ENCODE results near the gene BAK1.
"Not testable (repeated sequence)": the region's sequence is repeated elsewhere in the genome, so short reads cannot be mapped to it uniquely, and the experiment has no call there.

Gene BAK1

DNA sequence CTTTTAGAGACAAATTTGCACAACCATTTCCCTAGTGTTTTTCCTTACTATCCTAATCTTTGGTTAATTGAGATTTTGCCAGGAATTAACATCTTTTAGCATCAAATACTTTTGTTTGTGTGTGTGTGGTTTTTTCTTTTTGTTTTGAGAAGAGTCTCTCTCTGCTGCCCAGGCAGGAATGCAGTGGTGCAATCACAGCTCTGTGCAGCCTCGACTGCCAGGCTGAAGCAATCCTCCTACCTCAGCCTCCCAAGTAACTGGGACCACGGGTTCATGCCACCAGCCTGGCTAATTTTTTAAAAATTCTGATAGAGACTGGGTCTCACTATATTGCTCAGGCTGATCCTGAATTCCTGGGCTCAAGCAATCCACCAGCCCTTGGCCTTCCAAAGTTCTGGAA lies 28.5 kb downstream of the BAK1 start:
- DNase-seq (ENCODE audit: low read depth) = no peak

DNA sequence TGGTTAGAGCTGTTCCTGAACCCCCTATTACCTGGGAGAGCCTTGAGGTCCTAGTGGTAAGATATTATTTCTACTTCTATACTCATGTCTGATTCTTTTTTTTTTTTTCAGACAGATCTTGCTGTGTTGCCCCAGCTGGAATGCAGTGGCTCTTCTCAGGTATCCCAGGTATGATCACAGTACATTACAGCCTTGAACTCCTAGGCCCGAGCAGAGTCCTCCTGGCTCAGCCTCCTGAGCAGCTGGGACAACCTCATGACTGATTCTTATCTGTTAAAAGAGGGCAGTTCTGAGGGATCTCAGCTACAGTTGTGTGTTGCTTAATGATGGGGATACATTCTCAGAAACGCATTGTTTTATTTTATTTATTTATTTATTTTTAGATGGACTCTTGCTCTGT lies 30.2 kb downstream of the BAK1 start:
- no peak for DNase-seq (ENCODE audit: low read depth)

DNA sequence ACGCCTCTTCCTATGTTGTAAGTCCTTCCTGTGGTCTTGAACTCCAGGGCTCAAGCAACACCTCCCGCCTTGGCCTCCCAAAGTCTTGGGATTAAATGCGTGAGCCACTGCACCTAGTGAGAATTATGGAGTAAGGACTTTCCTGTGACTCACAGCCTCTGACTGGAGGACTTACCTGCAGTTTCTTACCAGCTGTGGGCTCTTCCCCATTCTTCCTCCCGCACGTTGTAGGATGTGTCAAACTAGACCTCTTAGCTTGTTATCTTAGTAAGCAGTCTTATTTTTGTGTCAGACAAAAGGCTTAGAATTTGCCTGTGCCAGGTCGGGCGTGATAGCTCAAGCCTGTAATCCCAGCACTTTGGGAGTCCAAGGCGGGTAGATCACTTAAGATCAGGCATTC lies 30.9 kb downstream of the BAK1 start:
- DNase-seq (ENCODE audit: low read depth) = no peak

DNA sequence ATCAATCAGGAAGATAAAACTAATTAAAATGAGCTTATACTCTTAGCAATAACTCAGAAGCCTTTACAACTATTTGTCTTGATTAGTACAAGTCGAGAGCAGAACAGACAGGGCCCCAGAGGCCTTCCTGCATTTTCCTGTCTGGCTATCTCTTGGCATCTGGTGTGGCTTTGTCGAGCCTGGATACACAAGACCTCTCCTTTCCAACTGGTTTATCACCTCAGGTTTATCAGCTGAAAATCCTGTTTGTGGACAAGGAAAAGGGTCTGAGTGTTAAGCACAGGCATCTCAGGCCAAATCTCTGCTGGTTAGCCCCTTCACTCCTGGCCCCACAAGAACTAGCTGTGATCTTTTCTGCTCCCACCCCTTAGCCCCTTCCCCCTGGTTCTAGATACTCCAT lies 32.6 kb downstream of the BAK1 start:
- DNase-seq (ENCODE audit: low read depth) = no peak

DNA sequence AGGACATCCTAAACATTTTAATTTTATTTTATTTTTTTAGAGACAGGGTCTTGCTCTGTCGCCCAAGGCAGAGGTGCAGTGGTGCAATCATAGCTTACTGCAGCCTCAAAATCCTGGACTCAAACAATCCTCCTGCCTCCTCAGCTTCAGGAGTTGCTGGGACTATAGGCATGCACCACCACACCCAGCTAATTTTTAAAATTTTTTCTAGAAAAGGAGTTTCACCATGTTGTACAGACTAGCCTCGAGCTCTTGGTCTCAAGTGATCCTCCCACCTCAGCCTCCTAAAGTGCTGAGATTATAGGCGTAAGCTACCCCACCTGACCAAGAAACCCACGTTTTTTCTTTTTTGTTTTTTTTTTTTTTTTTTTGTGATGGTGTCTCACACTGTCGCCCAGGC lies 33.3 kb downstream of the BAK1 start:
- no peak for DNase-seq (ENCODE audit: low read depth)

DNA sequence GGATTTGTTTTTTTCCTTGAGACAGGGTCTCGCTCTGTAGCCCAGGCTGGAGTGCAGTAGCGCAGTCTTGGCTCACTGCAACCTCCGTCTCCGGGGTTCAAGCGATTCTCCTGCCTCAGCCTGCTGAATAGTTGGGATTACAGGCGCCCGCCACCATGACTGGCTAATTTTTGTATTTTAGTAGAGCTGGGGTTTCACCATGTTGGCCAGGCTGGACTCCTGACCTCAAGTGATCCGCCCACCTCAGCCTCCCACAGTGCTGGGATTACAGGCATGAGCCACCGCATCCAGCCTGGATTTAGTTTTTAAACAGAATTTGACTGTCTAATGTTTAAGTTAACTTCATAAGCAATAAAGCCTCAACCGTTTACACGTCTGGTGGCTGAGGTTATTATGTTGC lies 34.8 kb downstream of the BAK1 start:
- not testable (repeated sequence) for DNase-seq (ENCODE audit: low read depth)

DNA sequence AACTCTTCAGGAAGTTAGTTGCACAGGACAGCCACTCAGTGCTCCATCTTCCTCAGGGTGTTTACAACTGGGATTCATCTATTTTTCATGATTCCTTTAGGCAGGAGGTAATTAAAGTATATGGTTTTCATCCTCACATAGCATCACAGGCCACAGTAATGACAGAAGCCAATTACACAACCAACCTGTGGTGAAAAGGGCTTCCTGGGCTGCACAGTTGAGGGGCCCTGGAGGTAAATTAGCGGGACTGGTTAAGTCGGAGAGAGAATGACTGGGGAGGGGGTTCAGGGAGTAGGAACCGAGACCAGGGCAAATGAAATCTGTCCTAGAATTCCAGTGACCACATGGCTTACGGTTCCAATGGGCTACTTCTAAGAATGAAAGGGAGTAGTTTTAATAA lies 37.0 kb downstream of the BAK1 start:
- DNase-seq (ENCODE audit: low read depth) = no peak

DNA sequence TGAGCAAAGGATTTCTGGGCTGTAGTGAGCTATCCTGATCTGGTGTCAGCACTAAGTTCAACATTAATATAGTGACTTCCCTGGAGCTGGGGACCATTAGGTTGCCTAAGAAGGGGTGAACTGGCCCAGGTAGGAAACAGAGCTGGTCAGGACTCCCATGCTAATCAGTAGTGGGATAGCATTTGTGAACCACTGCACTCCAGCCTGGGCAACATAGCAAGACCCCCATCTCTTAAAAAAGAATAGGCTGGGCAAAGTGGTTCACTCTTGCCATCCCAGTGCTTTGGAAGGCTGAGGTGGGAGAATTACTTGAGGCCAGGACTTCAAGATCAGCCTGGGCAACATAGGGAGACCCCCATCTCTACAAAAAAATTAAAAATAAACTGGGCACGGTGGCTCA lies 39.3 kb downstream of the BAK1 start:
- no peak for DNase-seq (ENCODE audit: low read depth)

DNA sequence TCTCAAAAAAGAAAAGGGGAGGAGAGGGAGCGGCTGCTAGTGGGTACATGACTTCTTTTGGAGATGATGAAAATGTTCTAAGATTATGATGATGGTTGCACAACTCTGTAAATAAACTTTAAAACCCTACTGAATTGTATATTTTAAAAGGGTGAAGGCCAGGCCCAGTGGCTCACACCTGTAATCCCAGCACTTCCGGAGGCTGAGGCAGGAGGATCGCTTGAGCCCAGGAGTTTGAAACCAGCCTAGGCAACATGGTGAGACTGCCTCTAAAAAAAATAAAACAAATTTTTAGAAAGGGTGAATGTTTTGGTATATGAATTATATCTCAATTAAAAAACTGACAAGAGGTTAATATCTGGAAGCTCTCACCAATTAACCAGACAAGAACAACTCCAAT lies 45.4 kb downstream of the BAK1 start:
- DNase-seq (ENCODE audit: low read depth) = no peak

DNA sequence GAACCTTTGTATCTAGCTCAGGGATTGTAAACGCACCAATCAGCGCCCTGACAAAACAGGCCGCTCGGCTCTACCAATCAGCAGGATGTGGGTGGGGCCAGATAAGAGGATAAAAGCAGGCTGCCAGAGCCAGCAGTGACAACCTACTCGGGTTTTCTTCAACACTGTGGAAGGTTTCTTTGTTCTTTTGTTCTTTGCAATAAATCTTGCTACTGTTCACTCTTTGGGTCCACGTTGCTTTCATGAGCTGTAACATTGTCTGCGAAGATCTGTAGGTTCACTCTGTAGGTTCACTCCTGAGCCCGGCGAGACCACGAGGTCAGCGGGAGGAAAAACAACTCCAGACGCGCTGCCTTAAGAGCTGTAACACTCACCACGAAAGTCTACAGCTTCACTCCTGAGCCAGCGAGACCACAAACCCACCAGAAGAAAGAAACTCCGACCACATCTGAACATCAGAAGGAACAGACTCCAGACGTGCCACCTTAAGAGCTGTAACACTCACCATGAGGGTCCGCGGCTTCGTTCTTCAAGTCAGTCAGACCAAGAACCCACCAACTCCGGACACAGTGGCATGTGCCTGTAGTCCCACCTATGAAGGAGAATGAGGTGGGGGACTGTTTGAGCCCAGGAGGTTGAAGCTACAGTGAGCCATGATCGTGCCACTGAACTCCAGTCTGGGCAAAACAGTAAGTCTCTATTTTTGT lies 46.8 kb downstream of the BAK1 start:
- not testable (repeated sequence) for DNase-seq (ENCODE audit: low read depth)

DNA sequence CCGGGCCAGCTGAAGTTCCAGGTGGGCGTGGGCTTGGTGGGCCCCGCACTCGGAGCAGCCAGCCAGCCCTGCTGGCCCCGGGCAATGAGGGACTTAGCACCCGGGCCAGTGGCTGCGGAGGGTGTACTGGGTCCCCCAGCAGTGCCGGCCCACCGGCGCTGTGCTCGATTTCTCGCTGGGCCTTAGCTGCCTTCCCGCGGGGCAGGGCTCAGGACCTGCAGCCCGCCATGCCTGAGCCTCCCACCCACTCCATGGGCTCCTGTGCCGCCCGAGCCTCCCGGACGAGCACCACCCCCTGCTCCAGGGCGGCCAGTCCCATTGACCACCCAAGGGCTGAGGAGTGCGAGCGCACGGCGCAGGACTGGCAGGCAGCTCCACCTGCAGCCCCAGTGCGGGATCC lies 47.6 kb downstream of the BAK1 start:
- not testable (repeated sequence) for DNase-seq (ENCODE audit: low read depth)

DNA sequence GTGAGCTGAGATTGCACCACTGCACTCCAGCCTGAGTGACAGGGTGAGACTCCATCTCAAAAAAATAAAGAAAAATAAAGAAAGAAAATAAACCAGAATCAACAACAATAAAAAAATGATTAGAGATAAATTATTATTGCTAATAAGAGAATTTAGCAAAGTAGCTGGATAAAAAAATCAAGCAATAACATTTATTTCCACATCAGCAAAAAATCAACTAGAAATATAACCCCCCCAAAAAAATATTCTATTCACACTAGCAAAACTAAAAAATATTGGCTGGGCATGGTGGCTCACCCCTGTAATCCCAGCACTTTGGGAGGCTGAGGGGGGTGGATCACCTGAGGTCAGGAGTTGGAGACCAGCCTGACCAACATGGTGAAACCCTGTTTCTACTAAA lies 49.5 kb downstream of the BAK1 start:
- DNase-seq (ENCODE audit: low read depth) = not testable (repeated sequence)

Data from iris pigment epithelial cell (primary cell).